ENCODE results near the gene NSUN7.

Gene NSUN7

DNA sequence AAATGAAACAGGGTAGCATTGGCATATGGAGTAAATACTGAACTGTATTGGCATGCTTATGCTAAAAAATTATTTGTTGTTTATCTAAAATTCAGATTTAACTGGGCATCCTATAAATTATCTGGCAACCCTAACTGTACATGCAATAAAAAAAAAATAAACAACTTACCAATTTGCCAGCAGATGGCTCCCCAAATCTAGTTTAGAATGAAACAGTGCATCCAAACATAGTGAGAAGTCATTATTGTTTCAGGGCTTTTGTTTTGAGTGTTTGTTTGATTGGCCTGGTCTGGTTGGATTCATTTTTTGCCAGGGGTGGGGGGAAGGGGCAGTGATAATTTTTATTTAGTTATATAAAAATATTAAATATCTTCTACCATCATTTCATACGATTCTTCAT, 12.8 kb upstream of the NSUN7 start:
- TF ChIP-seq CTCF (IDR thresholded peaks at IDR 0.05): no peak
- Histone ChIP-seq H3K4me3 (no peak overlapping the region), H3K27ac (no peak overlapping the region)
- DNase-seq (ENCODE audit: low spot score): no peak

GRCh38 chr4:40737879-40738278, 11.9 kb upstream of the NSUN7 start:
- no peak overlapping the region for H3K27ac ChIP-seq
- TF ChIP-seq CTCF (IDR thresholded peaks at IDR 0.05): no peak
- no peak for DNase-seq (ENCODE audit: low spot score)
- no peak overlapping the region for H3K4me3 ChIP-seq

GRCh38 chr4:40739347-40739746, 10.4 kb upstream of the NSUN7 start:
- no peak for TF ChIP-seq CTCF (IDR thresholded peaks at IDR 0.05)
- H3K27ac ChIP-seq: no peak overlapping the region
- H3K4me3 ChIP-seq: no peak overlapping the region
- no peak for DNase-seq (ENCODE audit: low spot score)

DNA sequence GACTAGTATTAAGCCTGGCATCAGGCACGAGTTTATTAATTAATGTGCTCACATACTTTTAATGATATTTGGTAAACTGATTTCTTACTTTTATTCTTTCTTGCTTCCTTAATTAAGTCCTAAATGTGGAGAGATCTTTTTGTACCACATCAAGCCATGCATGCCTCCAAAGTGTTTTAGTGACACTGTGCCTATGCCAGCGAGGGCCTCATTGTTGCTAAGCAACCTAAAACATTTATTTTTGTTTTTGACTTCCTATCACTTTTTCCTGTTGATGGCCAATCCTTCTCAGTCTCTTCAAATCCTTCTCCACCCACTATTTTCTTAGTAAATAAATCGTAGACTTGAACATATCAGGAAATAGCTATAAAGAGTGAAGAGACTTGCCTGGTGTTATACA, 5.5 kb upstream of the NSUN7 start:
- no peak overlapping the region for H3K4me3 ChIP-seq
- TF ChIP-seq CTCF (IDR thresholded peaks at IDR 0.05): no peak
- DNase-seq (ENCODE audit: low spot score): no peak
- no peak overlapping the region for H3K27ac ChIP-seq

DNA sequence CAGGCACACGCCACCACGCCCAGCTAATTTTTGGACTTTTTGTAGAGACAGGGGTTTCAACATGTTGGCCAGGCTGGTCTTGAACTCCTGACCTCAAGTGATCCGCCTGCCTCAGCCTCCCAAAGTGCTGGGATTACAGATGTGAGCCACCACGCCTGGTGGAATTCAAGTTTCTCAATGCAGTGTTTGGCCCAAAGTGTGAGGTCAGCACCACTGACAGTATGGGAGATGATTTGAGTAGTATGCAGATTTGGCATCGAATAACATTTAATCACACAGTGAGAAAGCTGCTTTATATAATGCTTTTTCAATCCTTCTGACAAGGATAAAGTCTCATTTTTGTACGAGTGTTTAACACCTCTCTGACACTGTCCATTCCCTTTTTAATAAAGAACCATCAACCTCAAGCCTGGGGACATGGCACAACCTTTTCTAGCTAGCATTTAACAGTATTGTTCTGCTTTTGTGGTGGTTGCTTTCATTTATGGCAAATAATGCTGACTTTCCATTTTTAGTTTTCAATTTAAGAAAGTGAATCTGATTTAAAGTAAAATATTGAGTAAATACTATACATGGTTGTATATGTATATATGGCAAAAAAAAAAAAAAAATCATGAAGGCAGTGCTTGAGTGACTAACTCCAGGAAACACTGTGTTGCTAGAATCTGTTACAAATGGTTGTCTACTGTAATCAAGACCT, 4.3 kb upstream of the NSUN7 start:
- H3K4me3 ChIP-seq: no peak overlapping the region
- no peak overlapping the region for H3K27ac ChIP-seq
- no peak for TF ChIP-seq CTCF (IDR thresholded peaks at IDR 0.05)
- no peak for DNase-seq (ENCODE audit: low spot score)

- DNase-seq (ENCODE audit: low spot score): no peak
- Histone ChIP-seq H3K4me3 (no peak overlapping the region), H3K27ac (no peak overlapping the region)
- no peak for TF ChIP-seq CTCF (IDR thresholded peaks at IDR 0.05)
Measured at GRCh38 chr4:40747207-40747835, 2.4 kb upstream of the NSUN7 start.

All from coronary artery (tissue), 2 donors.